ENCODE results near the gene UBE3A.

Gene UBE3A

GRCh38 chr15:25331860-25332259, 107.0 kb downstream of the UBE3A start:
- DNase-seq (ENCODE audit: low read depth in 3 of 3): no peak

GRCh38 chr15:25331404-25331803, 107.4 kb downstream of the UBE3A start:
- DNase-seq (ENCODE audit: low read depth in 3 of 3): no peak

DNA sequence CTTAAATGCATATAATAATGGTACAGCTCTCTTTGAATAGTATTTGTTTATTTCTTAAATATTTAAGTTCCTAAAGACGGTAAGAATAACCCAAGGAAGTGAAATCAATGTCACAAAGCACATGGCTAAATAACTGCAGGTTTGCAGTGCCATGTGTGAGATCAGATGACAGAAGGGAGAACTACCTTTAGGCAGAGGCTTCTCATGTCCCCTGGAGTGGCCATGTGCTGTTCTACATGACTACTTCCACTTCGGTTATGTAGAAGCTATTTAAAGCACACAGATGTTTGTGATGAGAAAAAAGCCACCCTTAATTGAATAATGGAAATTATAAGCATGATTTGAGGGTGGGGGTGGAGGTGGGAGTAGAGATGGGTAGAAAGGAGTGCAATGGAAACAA, 109.1 kb downstream of the UBE3A start:
- DNase-seq (ENCODE audit: low read depth in 3 of 3): no peak

GRCh38 chr15:25327686-25328085, 111.1 kb downstream of the UBE3A start:
- no peak for DNase-seq (ENCODE audit: low read depth in 3 of 3)

- DNase-seq (ENCODE audit: low read depth in 3 of 3): no peak
Measured at GRCh38 chr15:25325187-25325586, 113.6 kb downstream of the UBE3A start.

DNA sequence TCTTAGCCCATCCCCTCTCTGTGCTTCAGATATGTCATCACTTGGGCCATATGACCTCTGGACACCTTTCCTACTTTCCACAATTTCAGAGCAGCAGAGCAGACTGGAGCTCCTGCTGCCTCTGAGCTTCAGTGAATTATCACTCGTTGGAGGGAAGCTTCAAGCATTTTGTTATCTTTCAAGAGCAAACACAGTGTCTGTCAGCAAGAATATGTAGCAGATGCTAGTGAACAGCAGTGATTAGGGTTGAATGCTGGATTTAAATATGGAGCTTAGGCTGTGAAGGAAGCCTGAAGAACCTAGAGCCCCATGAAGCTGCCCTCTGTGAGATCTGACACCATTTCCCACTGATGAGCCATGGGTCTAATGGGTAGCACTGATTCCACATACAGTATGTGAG, 115.4 kb downstream of the UBE3A start:
- DNase-seq (ENCODE audit: low read depth in 3 of 3): no peak

DNA sequence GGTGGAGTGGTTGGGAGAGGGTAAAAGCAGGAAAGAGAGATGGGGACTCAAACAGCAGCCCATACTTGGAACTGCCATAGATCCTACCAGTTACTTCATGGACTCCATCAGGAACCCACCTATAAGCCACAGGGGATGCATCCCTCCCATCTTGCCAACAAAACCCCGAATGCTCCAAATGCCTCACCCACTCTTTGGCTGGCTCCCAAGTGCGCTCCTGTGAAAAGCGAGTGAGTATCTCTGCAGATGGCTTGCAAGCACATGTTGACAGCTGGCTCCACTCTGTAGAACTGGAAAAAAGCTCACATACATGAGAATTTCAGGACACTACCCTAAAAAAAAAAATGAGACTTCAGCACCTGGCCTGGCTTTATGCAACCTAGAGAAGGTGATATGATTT, 151.0 kb downstream of the UBE3A start:
- no peak for DNase-seq (ENCODE audit: low read depth in 3 of 3)

All from stimulated activated CD4-positive, alpha-beta T cell treated with anti-CD3 and anti-CD28 coated beads, TNF-alpha, amount 100 ng/mL, for 24 hours (primary cell).